K562 (cell line): ENCODE data around the gene DNM1. TPM values are rescaled to one million over a fixed set of nuclear protein-coding genes. Genes with fewer than 3 reads are reported as not detected.

Experiments
- BCOR ChIP-seq: fragments of 450-650 bp; IDR thresholded peaks from 2 replicates; pipeline ENCODE4 v1.6.1; 2016
- CHD4 ChIP-seq: fragments of 200-600 bp; sonication (generic); IDR thresholded peaks from 3 replicates; pipeline ENCODE4 v1.6.1; 2012; ENCODE audit warnings: low read depth, mild to moderate bottlenecking, mixed read lengths, low read length, inconsistent platforms; ENCODE audit not compliant: insufficient read depth, insufficient replicate concordance, poor library complexity, severe bottlenecking
- HDAC1 ChIP-seq, 2 experiments: fragments of 450-650 bp; IDR thresholded peaks; 2 replicates each; pipeline ENCODE4 v1.6.1; 2016 to 2017; ENCODE audit warnings: inconsistent platforms in 1 of 2, mild to moderate bottlenecking in 1 of 2, moderate library complexity in 1 of 2
- KDM1A ChIP-seq, 2 experiments: fragments of 450-650 bp; IDR thresholded peaks; 2 replicates each; pipeline ENCODE4 v1.6.1; 2016; ENCODE audit warnings: mild to moderate bottlenecking in 2 of 2
- MBD1 ChIP-seq: fragments of 250-450 bp; sonication (Bioruptor Pico); IDR thresholded peaks from 2 replicates; pipeline ENCODE4 v1.8.0; 2022; ENCODE audit warnings: inconsistent platforms
- NKRF ChIP-seq: fragments of 450-650 bp; IDR thresholded peaks from 2 replicates; pipeline ENCODE4 v1.6.1; 2016; ENCODE audit warnings: borderline replicate concordance
- NR4A1 ChIP-seq, 2 experiments: fragments of 250-450 bp in 1 of 2; fragments of 450-650 bp in 1 of 2; sonication (Bioruptor Pico) in 1 of 2; IDR thresholded peaks; 2 replicates each; pipeline versions ENCODE4 v1.4.0 to v1.6.1; 2016 to 2020; ENCODE audit warnings: mild to moderate bottlenecking in 2 of 2, missing compliant biosample characterization in 1 of 2, missing genetic modification characterization in 1 of 2, moderate library complexity in 1 of 2
- RBBP5 ChIP-seq: fragments of 200-600 bp; sonication (generic); IDR thresholded peaks from 2 replicates; pipeline ENCODE4 v1.6.1; 2012; ENCODE audit warnings: borderline replicate concordance, mild to moderate bottlenecking, low read length, control low read depth, inconsistent platforms; ENCODE audit not compliant: insufficient read depth, poor library complexity, severe bottlenecking
- SETDB1 ChIP-seq: IDR thresholded peaks from one replicate; pipeline ENCODE4 v1.6.1; 2012; ENCODE audit warnings: low read length, control low read depth, inconsistent platforms
- TRIM24 ChIP-seq, 2 experiments: fragments of 450-650 bp; IDR thresholded peaks; 2 replicates each; pipeline ENCODE4 v1.6.1; 2016
- ZBTB40 ChIP-seq, 2 experiments: fragments of 450-650 bp in 1 of 2; sonication (generic) in 1 of 2; formaldehyde crosslinking in 1 of 2; IDR thresholded peaks; 2 replicates each; pipeline versions ENCODE4 v1.7.1 to v1.9.0; 2016 to 2022; ENCODE audit warnings: inconsistent platforms in 1 of 2, mild to moderate bottlenecking in 1 of 2, missing genetic modification reagents in 1 of 2
- ZEB2 ChIP-seq: fragments of 450-650 bp; IDR thresholded peaks from 2 replicates; pipeline ENCODE4 v1.6.1; 2016
- ZFP1 ChIP-seq: fragments of 450-650 bp; formaldehyde crosslinking; IDR thresholded peaks from 2 replicates; pipeline ENCODE4 v1.4.0; 2020; ENCODE audit warnings: mild to moderate bottlenecking, mixed read lengths
- ZNF274 ChIP-seq: IDR thresholded peaks from 2 replicates; pipeline ENCODE4 v1.6.1; 2011; ENCODE audit warnings: low read depth, mild to moderate bottlenecking, low read length, moderate library complexity, borderline replicate concordance
- ZNF57 ChIP-seq: fragments of 450-650 bp; formaldehyde crosslinking; IDR thresholded peaks from 2 replicates; pipeline ENCODE4 v1.4.0; 2020; ENCODE audit warnings: mild to moderate bottlenecking, moderate library complexity
- polyA plus RNA-seq, 8 experiments: library from polyadenylated mRNA; depleted of rRNA in 4 of 8; stranded (reverse) in 5 of 8; unstranded in 3 of 8; fragments of >200 nt; fragmentation: Nextera tagmentation in 2 of 8; fragmentation: Illumina TruSeq in 1 of 8; extraction: Ambion mirVana in 2 of 8; extraction: Trizol in 1 of 8; gene quantifications; 2 replicates each; pipeline versions ENCODE4 v1.2.1 to v1.2.3, GENCODE V29; 2011 to 2014; ENCODE audit warnings: inconsistent platforms in 1 of 8, missing spikeins in 1 of 8
- total RNA-seq, 7 experiments: library from RNA; depleted of rRNA in 6 of 7; stranded (reverse); fragments of >200 nt in 6 of 7; fragmentation: Illumina TruSeq in 2 of 7; extraction: Trizol in 2 of 7; gene quantifications; 2 replicates each; pipeline versions ENCODE4 v1.2.1 to v1.2.3, GENCODE V29; 2011 to 2021; ENCODE audit warnings: low replicate concordance in 1 of 7

The DNM1 gene
- total and polyA plus RNA-seq, 9 of the 15 experiments (the other 6 are each of a cell fraction or from before 2014, with no cell fraction given): 0.39 to 23.1 (median 9.1) TPM

GRCh38 chr9:128160603-128160987 lies 42.6 kb upstream of the DNM1 start (continued):
- no peak for TF ChIP-seq ZBTB40 (IDR thresholded peaks at IDR 0.05)
- TF ChIP-seq ZBTB40 (CRISPR knock-in tag; IDR thresholded peaks at IDR 0.05): no peak
- TF ChIP-seq BCOR: peak; percentile 96
- TF ChIP-seq MBD1 (CRISPR knock-in tag): no peak
- TF ChIP-seq CHD4: peak; percentile 91
- TF ChIP-seq ZNF57: no peak
- TF ChIP-seq ZEB2: no peak
- TF ChIP-seq HDAC1 (IDR thresholded peaks at IDR 0.05): 0 out of 4 replicates have a peak, but pooled peaks of 1 of the 2 experiments have one; percentile 86
- TF ChIP-seq ZFP1 (CRISPR knock-in tag): no peak
- TF ChIP-seq RBBP5: peak; percentile 46
- no peak for TF ChIP-seq ZNF274
- 0 out of 4 replicates have a peak, but pooled peaks of 1 of the 2 experiments have one; percentile 5 for TF ChIP-seq TRIM24 (IDR thresholded peaks at IDR 0.05)
- no peak for TF ChIP-seq KDM1A (IDR thresholded peaks at IDR 0.05)
- peak; percentile 10 for TF ChIP-seq SETDB1
- peak; percentile 58 for TF ChIP-seq NKRF
- TF ChIP-seq NR4A1 (CRISPR knock-in tag; IDR thresholded peaks at IDR 0.05): 0 out of 2 replicates have a peak, but pooled peaks have one; percentile 1
- no peak for TF ChIP-seq NR4A1 (tag; IDR thresholded peaks at IDR 0.05)
